Measurements from ENCODE around the gene GFM1. TPM values are rescaled to one million over a fixed set of nuclear protein-coding genes. Genes with fewer than 3 reads are reported as not detected.

GFM1 gene
- total and polyA plus RNA-seq, 2 donors (not counting 1 experiment from before 2014, with no cell fraction given) = 9.8 to 46.0 TPM

DNA sequence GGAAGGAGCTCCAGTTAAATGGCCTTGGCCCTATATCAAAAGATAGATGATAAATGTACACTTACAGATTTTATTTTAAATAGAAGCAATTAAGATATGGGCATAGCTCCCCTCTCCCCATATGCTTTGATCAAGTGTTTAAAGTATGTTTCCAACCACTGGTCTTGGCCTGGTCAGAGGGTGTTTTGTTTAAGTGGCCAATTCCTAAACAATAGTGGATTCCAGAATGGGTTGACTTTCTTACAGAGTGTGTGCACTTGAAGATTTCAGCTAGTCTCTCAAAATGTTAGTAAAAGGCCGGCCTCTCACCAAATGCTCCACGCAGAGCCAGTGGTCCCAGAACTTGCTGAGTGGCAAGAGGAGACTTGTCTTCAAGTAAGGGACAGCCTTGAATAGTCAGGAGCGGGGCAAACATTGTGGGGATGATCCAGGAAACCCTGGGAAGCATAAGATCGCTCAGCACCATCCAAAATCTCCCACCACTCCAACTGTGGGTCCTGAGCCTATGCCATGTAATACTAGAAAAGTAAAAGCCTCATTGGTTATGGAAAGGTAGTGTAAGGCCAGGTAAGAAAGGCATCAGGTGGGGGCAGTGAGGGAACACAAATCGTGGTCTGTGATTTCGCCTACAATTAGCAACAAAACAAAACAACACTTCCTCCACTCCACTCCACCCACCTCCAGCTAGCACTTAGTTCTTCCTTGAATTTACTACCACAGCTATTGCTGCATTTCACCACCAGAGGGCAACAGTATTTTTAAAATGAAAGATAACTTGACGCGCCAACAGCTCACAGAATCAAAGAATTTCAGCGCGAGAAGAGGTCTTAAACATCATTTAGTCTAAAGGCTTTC, 83.1 kb downstream of the GFM1 start:
- H3K9ac ChIP-seq (ENCODE audit: low read length) = peak overlapping the region; percentile 52
- H3K9me3 ChIP-seq (ENCODE audit: control extremely low read depth in 1 of 3, control insufficient read depth in 2 of 3, insufficient read depth in 1 of 3, low read length in 2 of 3) = no peaks in the 10 kb centered on the region
- H3K4me2 ChIP-seq (replicated peaks; ENCODE audit: low read depth, low read length, poor library complexity, severe bottlenecking) = peak overlapping the region; percentile 65
- no peaks in the 10 kb centered on the region for H3K79me2 ChIP-seq (ENCODE audit: control insufficient read depth, insufficient read depth, low read length)
- H3K27me3 ChIP-seq (replicated peaks in 1 of 4; ENCODE audit: control extremely low read depth in 1 of 4, control insufficient read depth in 3 of 4, insufficient read depth in 4 of 4, low read length in 3 of 4) = peaks cover 0 to 9% (median 3%) of the 10 kb centered on the region in 4 experiments
- Mint-ChIP-seq H3K4me3 (peak overlapping the region; percentile 25), H3K4me1 (peaks cover 23% of the 10 kb centered on the region), H3K27me3 (peaks cover 5% of the 10 kb centered on the region), H3K9me3 (ENCODE audit: insufficient read depth) (no peaks in the 10 kb centered on the region), H3K27ac (no peak overlapping the region)
- H3K27ac ChIP-seq (ENCODE audit: low read length in 2 of 2) = no peak overlapping the region
- no peaks in the 10 kb centered on the region for H3K36me3 ChIP-seq (replicated peaks in 1 of 2; ENCODE audit: control extremely low read depth in 1 of 2, control insufficient read depth in 1 of 2, extremely low read depth in 1 of 2, insufficient read depth in 2 of 2, low read length in 1 of 2)
- H3K4me1 ChIP-seq (ENCODE audit: control insufficient read depth in 2 of 2, insufficient read depth in 2 of 2, low read length in 2 of 2) = peaks cover 20 to 27% of the 10 kb centered on the region in 2 donors
- DNase-seq = peak; percentile 74
- H4K20me1 ChIP-seq (ENCODE audit: control insufficient read depth, insufficient read depth, low read length, poor library complexity, severe bottlenecking) = no peaks in the 10 kb centered on the region
- peak overlapping the region; percentile 61 for H2AFZ ChIP-seq (ENCODE audit: insufficient read depth, low read depth, low read length, poor library complexity, severe bottlenecking)
- 29% methylated on average over 6 of the region's 10 CpGs for WGBS (ENCODE audit: insufficient coverage)
- TF ChIP-seq, protein P1, sequence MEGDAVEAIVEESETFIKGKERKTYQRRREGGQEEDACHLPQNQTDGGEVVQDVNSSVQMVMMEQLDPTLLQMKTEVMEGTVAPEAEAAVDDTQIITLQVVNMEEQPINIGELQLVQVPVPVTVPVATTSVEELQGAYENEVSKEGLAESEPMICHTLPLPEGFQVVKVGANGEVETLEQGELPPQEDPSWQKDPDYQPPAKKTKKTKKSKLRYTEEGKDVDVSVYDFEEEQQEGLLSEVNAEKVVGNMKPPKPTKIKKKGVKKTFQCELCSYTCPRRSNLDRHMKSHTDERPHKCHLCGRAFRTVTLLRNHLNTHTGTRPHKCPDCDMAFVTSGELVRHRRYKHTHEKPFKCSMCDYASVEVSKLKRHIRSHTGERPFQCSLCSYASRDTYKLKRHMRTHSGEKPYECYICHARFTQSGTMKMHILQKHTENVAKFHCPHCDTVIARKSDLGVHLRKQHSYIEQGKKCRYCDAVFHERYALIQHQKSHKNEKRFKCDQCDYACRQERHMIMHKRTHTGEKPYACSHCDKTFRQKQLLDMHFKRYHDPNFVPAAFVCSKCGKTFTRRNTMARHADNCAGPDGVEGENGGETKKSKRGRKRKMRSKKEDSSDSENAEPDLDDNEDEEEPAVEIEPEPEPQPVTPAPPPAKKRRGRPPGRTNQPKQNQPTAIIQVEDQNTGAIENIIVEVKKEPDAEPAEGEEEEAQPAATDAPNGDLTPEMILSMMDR (IDR thresholded peaks at IDR 0.05) = peak; percentile 86
- no peak for TF ChIP-seq EZH2 (IDR thresholded peaks at IDR 0.05; ENCODE audit: borderline replicate concordance, insufficient read depth, low read depth, low read length, poor library complexity, severe bottlenecking)
- CTCF ChIA-PET = interaction anchor here (0.8 to 4.7 kb wide), 19 partner anchors 9 to 533 kb away, joined by 3 to 122 read pairs (median 6); partner anchors contain the start of gene MFSD1
- intact Hi-C loops (cut with micrococcal nuclease) = loop anchor here (1.0 to 5.0 kb wide), 2 partner anchors 64 to 535 kb away; no protein-coding TSS in a partner anchor
- peak; percentile 62 for ATAC-seq (ENCODE audit: low read depth)
- POLR2A ChIA-PET = no interaction called here
- H3K4me3 ChIP-seq (ENCODE audit: control extremely low read depth in 1 of 5, extremely low read depth in 1 of 5, insufficient read depth in 1 of 5, low read depth in 2 of 5, low read length in 4 of 5) = peak overlapping the region in 1 of 5 experiments; percentile 56

- 77% methylated on average over 4 of the region's 4 CpGs for WGBS (ENCODE audit: insufficient coverage)
- no peaks in the 10 kb centered on the region for H3K36me3 ChIP-seq (replicated peaks in 1 of 2; ENCODE audit: control extremely low read depth in 1 of 2, control insufficient read depth in 1 of 2, extremely low read depth in 1 of 2, insufficient read depth in 2 of 2, low read length in 1 of 2)
- intact Hi-C loops (cut with micrococcal nuclease) = loop anchor here (5.0 kb wide), 1 partner anchor 534 kb away; no protein-coding TSS in a partner anchor
- TF ChIP-seq, protein P1 (IDR thresholded peaks at IDR 0.05) = peak; percentile 66
- no peak for TF ChIP-seq EZH2 (IDR thresholded peaks at IDR 0.05; ENCODE audit: borderline replicate concordance, insufficient read depth, low read depth, low read length, poor library complexity, severe bottlenecking)
- peaks cover 0 to 9% (median 3%) of the 10 kb centered on the region in 4 experiments for H3K27me3 ChIP-seq (replicated peaks in 1 of 4; ENCODE audit: control extremely low read depth in 1 of 4, control insufficient read depth in 3 of 4, insufficient read depth in 4 of 4, low read length in 3 of 4)
- H3K27ac ChIP-seq (ENCODE audit: low read length in 2 of 2) = no peak overlapping the region
- ChIA-PET POLR2A (no interaction called here), CTCF (interaction anchor here (0.8 to 4.7 kb wide), 18 partner anchors 9 to 532 kb away, joined by 3 to 122 read pairs (median 6); partner anchors contain the start of gene MFSD1)
- no peaks in the 10 kb centered on the region for H3K9me3 Mint-ChIP-seq (ENCODE audit: insufficient read depth)
- DNase-seq (no peak), ATAC-seq (ENCODE audit: low read depth) (no peak)
- peaks cover 17 to 24% of the 10 kb centered on the region in 2 donors for H3K4me1 ChIP-seq (ENCODE audit: control insufficient read depth in 2 of 2, insufficient read depth in 2 of 2, low read length in 2 of 2)
- H3K27ac Mint-ChIP-seq = no peak overlapping the region
- peak overlapping the region; percentile 65 for H3K4me2 ChIP-seq (replicated peaks; ENCODE audit: low read depth, low read length, poor library complexity, severe bottlenecking)
- peaks cover 19% of the 10 kb centered on the region for H3K4me1 Mint-ChIP-seq
- H3K4me3 Mint-ChIP-seq = peak overlapping the region; percentile 25
- no peaks in the 10 kb centered on the region for H3K79me2 ChIP-seq (ENCODE audit: control insufficient read depth, insufficient read depth, low read length)
- no peaks in the 10 kb centered on the region for H4K20me1 ChIP-seq (ENCODE audit: control insufficient read depth, insufficient read depth, low read length, poor library complexity, severe bottlenecking)
- no peaks in the 10 kb centered on the region for H3K9me3 ChIP-seq (ENCODE audit: control extremely low read depth in 1 of 3, control insufficient read depth in 2 of 3, insufficient read depth in 1 of 3, low read length in 2 of 3)
- H2AFZ ChIP-seq (ENCODE audit: insufficient read depth, low read depth, low read length, poor library complexity, severe bottlenecking) = peak overlapping the region; percentile 61
- peaks cover 5% of the 10 kb centered on the region for H3K27me3 Mint-ChIP-seq
- H3K9ac ChIP-seq (ENCODE audit: low read length) = peak overlapping the region; percentile 52
- peak overlapping the region in 1 of 5 experiments; percentile 56 for H3K4me3 ChIP-seq (ENCODE audit: control extremely low read depth in 1 of 5, extremely low read depth in 1 of 5, insufficient read depth in 1 of 5, low read depth in 2 of 5, low read length in 4 of 5)
Measured at GRCh38 chr3:158728061-158728377, 83.7 kb downstream of the GFM1 start.

Data from B cell (primary cell).